Psoas muscle (tissue), 8 donors: ENCODE results near the gene MATR3. TPM values are rescaled to one million over a fixed set of nuclear protein-coding genes. Genes with fewer than 3 reads are reported as not detected.
"Not testable (repeated sequence)": the region's sequence is repeated elsewhere in the genome, so short reads cannot be mapped to it uniquely, and the experiment has no call there.

Experiments
- ATAC-seq, 4 donors: fragments of 200-7000 bp; cut with Tn5 transposase; one replicate each; pipeline ENCODE4 v1.9.1; 2020; ENCODE audit warnings: moderate library complexity in 3 of 4, mild to moderate bottlenecking in 2 of 4
- DNase-seq, 2 donors: peaks; one replicate each; pipeline ENCODE4 v3.0.0-alpha.2; 2020
- H3K27ac ChIP-seq: fragments of 200-600 bp; one replicate; pipeline ENCODE4 v1.8.0; 2022
- H3K27me3 ChIP-seq, 3 donors: fragments of 200-600 bp in 1 of 3; one replicate each; pipeline versions ENCODE4 v1.6.1 to v1.8.0; 2013 to 2022; ENCODE audit warnings: low read length in 2 of 3, mild to moderate bottlenecking in 2 of 3, moderate library complexity in 1 of 3; ENCODE audit not compliant: insufficient read depth in 3 of 3
- H3K36me3 ChIP-seq, 2 donors: fragments of 200-600 bp in 1 of 2; one replicate each; pipeline versions ENCODE4 v1.6.1 to v1.8.0; 2013 to 2022; ENCODE audit warnings: low read depth in 1 of 2, mild to moderate bottlenecking in 1 of 2, moderate library complexity in 1 of 2; ENCODE audit not compliant: insufficient read depth in 1 of 2
- H3K4me1 ChIP-seq: fragments of 200-600 bp; one replicate; pipeline ENCODE4 v1.8.0; 2022
- H3K4me3 ChIP-seq: fragments of 200-600 bp; one replicate; pipeline ENCODE4 v1.8.0; 2022; ENCODE audit warnings: mild to moderate bottlenecking
- H3K9me3 ChIP-seq: fragments of 200-600 bp; one replicate; pipeline ENCODE4 v1.8.0; 2022
- CTCF ChIP-seq: fragments of 200-600 bp; IDR thresholded peaks from one replicate; pipeline ENCODE4 v1.8.0; 2022; ENCODE audit warnings: antibody characterized with exemption
- WGBS, 3 donors: extraction: QIAGEN DNeasy Blood & Tissue Kit; methylation state at CpG; one replicate each; pipeline versions ENCODE4 v1.1.6 to v1.1.7; 2013; 5-methylcytosine and 5-hydroxymethylcytosine counted together
- intact Hi-C, 2 donors: fragments of 100-400 bp; cut with DNase I; formaldehyde crosslinking; loops; one replicate each; pipeline versions ENCODE4 v1.11.0 to v1.14.2; 2022
- polyA plus RNA-seq, 3 donors: library from polyadenylated mRNA; stranded (reverse); fragments of 200-250 nt; gene quantifications; one replicate each; pipeline ENCODE4 v1.2.3, GENCODE V29; 2013
- total RNA-seq, 4 donors: library from RNA; stranded (reverse); fragmentation: NEBNext Ultra II Directional in 2 of 4; extraction: Animal tissue kit (Norgen Biotek cat#: 25700) in 2 of 4; gene quantifications; one replicate each; pipeline versions ENCODE4 v1.2.1 to v1.2.4, GENCODE V29; 2021 to 2023
- donor health status: healthy with polysubstance abuse.
- donor health status: DM: no; HTN: no; CAD: no; lungs with moderate emphysema.
- donor health status: Bipolar disorder and iron deficiency.
- donor health status: healthy.
- donor health status: DM: yes; HTN: yes; CAD: no.
- donor health status: DM: no; HTN: no; CAD: no.
- donor health status: DM: no; HTN: no; CAD: no.
- donor health status: DM: yes; HTN: yes; CAD: no.

Gene MATR3
- total and polyA plus RNA-seq, 7 donors, result 92.4 to 153 (median 110) TPM

DNA sequence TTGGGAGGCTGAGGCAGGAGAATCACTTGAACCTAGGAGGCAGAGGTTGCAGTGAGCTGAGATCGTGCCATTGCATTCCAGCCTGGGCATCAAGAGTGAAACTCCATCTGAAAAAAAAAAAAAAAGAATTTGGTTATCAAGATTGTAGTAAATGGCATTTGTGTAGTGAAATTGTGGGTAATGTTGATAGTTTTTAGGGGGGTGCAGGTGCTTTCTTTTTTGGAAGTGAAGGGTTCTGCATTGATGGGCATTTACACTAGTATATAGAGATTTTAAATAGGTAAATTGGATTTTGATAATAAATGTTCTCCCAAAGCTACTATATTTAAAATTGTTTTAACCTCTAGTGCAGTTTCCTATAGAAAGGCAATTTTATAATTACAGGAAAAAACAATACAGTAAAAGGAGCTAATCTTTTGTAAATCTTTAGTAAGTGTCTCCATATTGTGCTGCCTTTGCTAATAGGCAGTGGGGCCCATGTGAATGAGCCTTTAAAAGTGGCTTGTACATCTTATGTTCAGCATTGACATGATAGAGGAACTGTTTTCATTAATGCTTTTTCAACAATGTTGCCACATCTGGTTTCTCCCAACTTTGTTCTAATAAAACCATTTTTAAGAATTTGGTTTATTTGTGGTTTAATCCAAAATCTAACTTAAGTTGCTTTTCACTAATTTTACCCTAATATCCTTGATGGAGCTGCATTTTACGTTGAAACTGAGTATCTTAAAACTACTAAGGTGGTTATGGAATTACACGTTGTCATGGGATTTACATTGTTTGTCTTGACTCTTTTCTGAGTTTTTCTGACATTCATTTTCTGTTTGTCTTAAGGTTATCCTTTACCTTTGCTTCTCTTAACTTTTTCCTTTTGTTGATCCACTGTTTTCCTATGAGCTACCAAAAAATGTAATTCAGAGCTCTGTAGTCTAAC is 11.1 kb downstream of the MATR3 start:
- ATAC-seq, result no peak
- no peaks in the 10 kb centered on the region for H3K9me3 ChIP-seq
- no peak overlapping the region for H3K27ac ChIP-seq
- H3K4me1 ChIP-seq, result peaks cover 92% of the 10 kb centered on the region
- peaks cover 0 to 4% of the 10 kb centered on the region in 2 donors for H3K36me3 ChIP-seq
- intact Hi-C loops, result loop anchor here (5.0 kb wide), 2 partner anchors 33 to 38 kb away; partner anchors contain the start of gene PAIP2 (in 1 of the 2)
- WGBS, 3 donors, result 18 to 35% (median 30%) methylated on average over 3 of the region's 3 CpGs
- peak overlapping the region; percentile 9 for H3K4me3 ChIP-seq
- no peak for TF ChIP-seq CTCF
- DNase-seq, result no peak
- H3K27me3 ChIP-seq, result no peaks in the 10 kb centered on the region

- no peak for TF ChIP-seq CTCF
- peaks cover 0 to 4% of the 10 kb centered on the region in 2 donors for H3K36me3 ChIP-seq
- no peak overlapping the region for H3K4me3 ChIP-seq
- H3K9me3 ChIP-seq, result no peaks in the 10 kb centered on the region
- ATAC-seq (no peak), DNase-seq (no peak)
- intact Hi-C loops, result no loop called here
- peaks cover 95% of the 10 kb centered on the region for H3K4me1 ChIP-seq
- H3K27me3 ChIP-seq, result no peaks in the 10 kb centered on the region
- WGBS, 3 donors, result 12 to 30% (median 27%) methylated on average over 1 of the region's 1 CpG
- H3K27ac ChIP-seq, result no peak overlapping the region
Observed at GRCh38 chr5:139306197-139306596, 12.7 kb downstream of the MATR3 start.

GRCh38 chr5:139306628-139307379 is 13.3 kb downstream of the MATR3 start:
- intact Hi-C loops, result no loop called here
- Histone ChIP-seq H3K9me3 (no peaks in the 10 kb centered on the region), H3K4me3 (no peak overlapping the region), H3K27ac (no peak overlapping the region), H3K4me1 (peaks cover 97% of the 10 kb centered on the region), H3K27me3 (no peaks in the 10 kb centered on the region), H3K36me3 (peaks cover 0 to 4% of the 10 kb centered on the region in 2 donors)
- DNase-seq, result no peak
- no peak for ATAC-seq
- TF ChIP-seq CTCF, result no peak
- 55 to 59% (median 59%) methylated on average over 3 of the region's 3 CpGs for WGBS, 3 donors

GRCh38 chr5:139308797-139309196 is 15.3 kb downstream of the MATR3 start:
- peaks cover 0 to 4% of the 10 kb centered on the region in 2 donors for H3K36me3 ChIP-seq
- no peak for TF ChIP-seq CTCF
- no peak for DNase-seq
- H3K9me3 ChIP-seq, result no peaks in the 10 kb centered on the region
- no peak for ATAC-seq
- H3K4me1 ChIP-seq, result peaks cover 97% of the 10 kb centered on the region
- H3K27ac ChIP-seq, result peak overlapping the region; percentile 17
- no peaks in the 10 kb centered on the region for H3K27me3 ChIP-seq
- no peak overlapping the region for H3K4me3 ChIP-seq
- intact Hi-C loops, result no loop called here

DNA sequence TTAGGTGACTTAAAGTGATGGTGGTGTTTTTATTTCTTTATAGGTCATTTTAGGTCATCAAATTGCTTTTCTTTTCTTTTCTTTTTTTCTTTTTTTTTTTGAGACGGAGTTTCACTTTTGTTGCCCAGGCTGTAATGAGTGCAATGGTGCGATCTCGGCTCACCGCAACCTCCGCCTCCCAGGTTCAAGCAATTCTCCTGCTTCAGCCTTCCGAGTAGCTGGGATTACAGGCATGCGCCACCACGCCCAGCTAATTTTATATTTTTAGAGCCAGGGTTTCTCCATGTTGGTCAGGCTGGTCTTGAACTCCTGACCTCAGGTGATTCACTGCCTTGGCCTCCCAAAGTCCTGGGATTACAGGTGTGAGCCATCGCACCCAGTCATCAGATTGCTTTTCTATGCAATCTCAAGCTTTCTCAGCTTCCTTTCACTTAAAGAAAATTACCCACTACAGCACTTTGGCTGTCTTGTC is 17.2 kb downstream of the MATR3 start:
- ATAC-seq, result peak; percentile 50 to 76 (median 68)
- H3K4me3 ChIP-seq, DNase-seq, H3K27me3 ChIP-seq, intact Hi-C loops, H3K9me3 ChIP-seq: not testable (repeated sequence)
- Histone ChIP-seq H3K27ac (peak overlapping the region; percentile 54), H3K4me1 (peaks cover 96% of the 10 kb centered on the region), H3K36me3 (peaks cover 0 to 19% of the 10 kb centered on the region in 2 donors)
- 64 to 79% (median 66%) methylated on average over 9 of the region's 9 CpGs for WGBS, 3 donors
